Activated CD4-positive, alpha-beta T cell treated with anti-CD3 and anti-CD28 coated beads, Interleukin-2, amount 10 ng/mL, durations not matched to agents 7 days and 5 days (primary cell): ENCODE measurements around the gene BAHCC1. TPM values are rescaled to one million over a fixed set of nuclear protein-coding genes. Genes with fewer than 3 reads are reported as not detected.

Experiments
- CTCF ChIA-PET: fragments of 350-600 bp; sonication (Branson Sonifier 250); formaldehyde crosslinking; loops from one replicate; lab custom pipeline; 2021; ENCODE audit warnings: antibody characterized with exemption; lab: Charles Lee
- POLR2A ChIA-PET: fragments of 350-600 bp; sonication (Branson Sonifier 250); formaldehyde crosslinking; loops from one replicate; lab custom pipeline; 2021; ENCODE audit warnings: antibody characterized with exemption; lab: Charles Lee
- DNase-seq: peaks from one replicate; pipeline ENCODE4 v3.0.0-alpha.2; 2020
- H3K27ac Mint-ChIP-seq: one replicate; pipeline ENCODE4 v1.8.0; 2021; ENCODE audit warnings: mild to moderate bottlenecking, moderate library complexity, mixed read lengths
- H3K27me3 Mint-ChIP-seq: one replicate; pipeline ENCODE4 v1.8.0; 2021; ENCODE audit warnings: mixed read lengths
- H3K36me3 Mint-ChIP-seq: one replicate; pipeline ENCODE4 v1.8.0; 2021; ENCODE audit warnings: low read depth, mixed read lengths
- H3K4me1 Mint-ChIP-seq: one replicate; pipeline ENCODE4 v1.8.0; 2021; ENCODE audit warnings: mixed read lengths
- H3K4me3 Mint-ChIP-seq: one replicate; pipeline ENCODE4 v1.8.0; 2021; ENCODE audit warnings: mild to moderate bottlenecking, moderate library complexity, mixed read lengths
- H3K9me3 Mint-ChIP-seq: one replicate; pipeline ENCODE4 v1.8.0; 2021; ENCODE audit warnings: mixed read lengths
- total RNA-seq, 2 experiments: library from RNA; stranded (reverse); gene quantifications; one replicate each; pipeline ENCODE4 v1.2.3, GENCODE V29; 2021

BAHCC1 gene
- total RNA-seq, 2 experiments from 2014 or later = not detected

DNA sequence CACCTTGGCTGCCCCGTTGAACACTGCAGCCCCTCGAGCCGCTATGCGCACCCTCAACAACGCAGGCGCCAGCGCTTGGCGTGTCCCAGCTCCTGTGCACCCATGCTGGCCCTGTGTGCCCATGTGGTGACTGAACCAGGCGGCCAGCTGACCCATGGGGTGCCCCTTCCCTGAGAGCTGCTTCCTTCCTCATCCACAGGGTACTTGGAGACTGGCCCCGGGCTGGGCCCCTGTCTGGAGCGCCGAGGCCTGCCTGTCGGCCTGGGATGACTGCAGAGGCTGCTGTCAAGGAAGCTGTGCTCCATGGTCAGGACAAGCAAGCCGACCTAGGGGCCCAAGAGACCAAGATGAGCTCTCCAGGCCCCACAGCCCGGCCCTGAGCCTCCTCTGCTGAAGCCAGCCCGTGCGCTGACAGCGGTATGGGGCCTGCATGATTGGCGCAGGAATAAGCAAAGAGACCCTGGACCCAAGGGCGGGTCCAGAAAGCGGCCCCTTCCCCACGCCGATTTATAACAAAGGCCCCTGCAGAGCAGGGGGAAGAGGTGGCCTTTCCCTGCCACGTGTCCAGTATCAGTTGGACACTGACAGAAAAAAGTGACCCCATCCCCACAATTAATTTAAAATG lies 21.6 kb upstream of the BAHCC1 start:
- ChIA-PET POLR2A (no interaction called here), CTCF (interaction anchor here (1.3 kb wide), 1 partner anchor 12 kb away, joined by 3 read pairs; no protein-coding TSS in a partner anchor)
- no peak for DNase-seq
- no peaks in the 10 kb centered on the region for H3K9me3 Mint-ChIP-seq
- H3K4me1 Mint-ChIP-seq = no peaks in the 10 kb centered on the region
- no peaks in the 10 kb centered on the region for H3K36me3 Mint-ChIP-seq
- no peak overlapping the region for H3K27ac Mint-ChIP-seq
- H3K4me3 Mint-ChIP-seq = no peak overlapping the region
- H3K27me3 Mint-ChIP-seq = no peaks in the 10 kb centered on the region

DNA sequence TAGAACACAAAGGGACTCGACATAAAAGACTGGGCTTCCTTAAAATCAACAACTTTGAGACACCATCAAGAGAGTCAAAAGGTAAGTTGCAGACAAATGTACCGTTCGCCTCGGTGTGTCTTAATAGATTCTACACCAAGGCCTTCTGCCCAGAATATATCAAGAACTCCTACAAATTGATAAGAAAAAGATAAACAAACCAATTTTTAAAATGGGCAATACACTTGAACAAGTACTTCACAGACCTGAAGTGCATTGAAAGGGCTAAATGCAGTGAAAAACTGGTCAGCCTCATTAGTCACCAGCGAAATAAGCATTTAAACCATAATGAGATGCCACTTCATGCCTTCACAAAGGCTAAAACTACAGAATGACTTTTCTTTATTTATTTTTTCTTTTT lies 20.4 kb upstream of the BAHCC1 start:
- Mint-ChIP-seq H3K27me3 (no peaks in the 10 kb centered on the region), H3K27ac (no peak overlapping the region), H3K4me3 (no peak overlapping the region), H3K9me3 (no peaks in the 10 kb centered on the region), H3K36me3 (no peaks in the 10 kb centered on the region), H3K4me1 (no peaks in the 10 kb centered on the region)
- CTCF ChIA-PET = no interaction called here
- POLR2A ChIA-PET = no interaction called here
- no peak for DNase-seq

DNA sequence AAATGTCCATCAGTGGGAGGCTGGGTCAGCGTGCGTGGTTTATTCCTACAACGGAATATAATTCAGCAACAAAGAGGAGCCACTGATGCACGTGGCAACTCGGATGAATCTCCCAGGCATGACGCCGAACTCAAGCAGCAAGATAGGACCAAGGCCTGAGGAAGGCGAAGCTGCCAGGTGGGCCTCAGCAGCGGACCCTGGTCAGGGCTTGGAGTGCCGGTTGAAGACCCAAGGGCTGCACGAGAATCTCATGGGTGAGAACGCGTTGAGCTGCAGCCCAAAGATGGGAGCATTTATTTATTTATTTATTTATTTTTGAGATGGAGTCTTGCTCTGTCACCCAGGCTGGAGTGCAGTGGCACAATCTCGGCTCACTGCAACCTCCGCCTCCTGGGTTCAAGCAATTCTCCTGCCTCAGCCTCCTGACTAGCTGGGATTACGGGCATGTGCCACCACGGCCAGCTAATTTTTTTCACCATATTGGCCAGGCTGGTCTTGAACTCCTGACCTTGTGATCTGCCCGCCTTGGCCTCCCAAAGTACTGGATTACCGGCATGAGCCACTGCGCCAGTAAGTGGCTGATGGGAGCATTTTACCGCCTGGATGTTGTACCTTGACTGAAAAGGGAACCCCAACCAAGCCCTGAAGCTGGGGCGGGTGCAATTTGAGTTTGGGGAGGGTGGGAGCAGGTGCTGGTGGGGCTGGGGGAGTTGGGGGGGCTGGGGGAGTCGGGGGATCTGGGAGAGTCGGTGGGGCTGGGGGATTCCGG lies 18.1 kb upstream of the BAHCC1 start:
- no peak overlapping the region for H3K4me3 Mint-ChIP-seq
- no peaks in the 10 kb centered on the region for H3K27me3 Mint-ChIP-seq
- CTCF ChIA-PET = no interaction called here
- H3K36me3 Mint-ChIP-seq = no peaks in the 10 kb centered on the region
- DNase-seq = no peak
- H3K4me1 Mint-ChIP-seq = no peaks in the 10 kb centered on the region
- H3K9me3 Mint-ChIP-seq = no peaks in the 10 kb centered on the region
- H3K27ac Mint-ChIP-seq = no peak overlapping the region
- POLR2A ChIA-PET = no interaction called here

DNA sequence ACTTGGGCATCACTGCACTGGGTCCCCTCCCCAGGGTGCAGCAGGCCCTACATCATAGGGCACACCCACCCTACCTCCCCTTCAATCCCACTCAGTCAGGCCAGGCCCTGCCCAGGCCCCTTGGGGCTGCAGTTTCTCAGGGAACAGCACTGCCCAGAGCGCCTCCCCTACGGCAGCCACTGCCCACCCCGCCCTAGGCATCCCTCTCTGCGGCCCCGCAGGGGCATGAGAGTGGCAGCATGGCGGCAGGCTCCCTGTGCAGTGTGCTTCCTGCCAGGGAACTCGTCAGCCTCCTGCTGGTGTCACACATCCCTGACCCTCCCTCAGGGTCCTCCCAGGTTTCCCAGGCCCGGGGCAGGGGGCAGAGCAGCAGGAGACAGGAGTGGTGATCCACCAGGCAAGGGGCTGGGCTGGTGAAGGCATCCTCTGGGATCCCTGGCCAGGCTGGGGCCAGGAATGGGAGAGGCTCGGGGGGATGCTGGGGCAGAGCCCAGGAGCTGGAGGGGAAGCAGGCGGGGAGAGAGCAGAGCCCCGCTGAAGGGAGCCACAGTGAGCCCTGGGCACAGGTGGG lies 16.2 kb upstream of the BAHCC1 start:
- DNase-seq = no peak
- no peaks in the 10 kb centered on the region for H3K36me3 Mint-ChIP-seq
- H3K9me3 Mint-ChIP-seq = no peaks in the 10 kb centered on the region
- no peaks in the 10 kb centered on the region for H3K4me1 Mint-ChIP-seq
- H3K27ac Mint-ChIP-seq = no peak overlapping the region
- H3K27me3 Mint-ChIP-seq = no peaks in the 10 kb centered on the region
- H3K4me3 Mint-ChIP-seq = no peak overlapping the region
- ChIA-PET POLR2A (no interaction called here), CTCF (interaction anchor here (1.0 kb wide), 1 partner anchor 33 kb away, joined by 5 read pairs; no protein-coding TSS in a partner anchor)

DNA sequence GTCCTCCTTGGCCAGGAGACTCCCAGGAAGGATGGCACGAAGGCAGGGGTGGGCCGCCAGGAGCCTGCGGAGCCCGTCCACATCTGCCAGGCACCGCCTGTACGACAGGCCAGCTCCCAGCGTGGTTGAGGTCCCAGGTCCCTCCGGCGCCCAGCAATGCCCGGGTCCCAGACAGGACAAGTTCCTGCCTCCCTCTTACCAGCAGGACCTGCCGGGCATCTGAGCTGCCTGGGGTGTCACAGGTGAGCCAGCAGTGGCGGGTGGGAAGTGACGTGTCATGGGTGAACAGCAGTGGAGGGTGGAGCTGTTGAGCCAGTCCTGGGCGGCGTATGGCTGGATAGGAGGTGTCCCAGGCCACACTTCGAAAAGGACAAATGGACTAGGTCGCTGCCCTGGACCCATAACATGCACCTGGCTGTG lies 15.7 kb upstream of the BAHCC1 start:
- DNase-seq = no peak
- Mint-ChIP-seq H3K36me3 (no peaks in the 10 kb centered on the region), H3K4me1 (no peaks in the 10 kb centered on the region), H3K27ac (no peak overlapping the region), H3K4me3 (no peak overlapping the region), H3K27me3 (peaks cover 2% of the 10 kb centered on the region), H3K9me3 (no peaks in the 10 kb centered on the region)
- CTCF ChIA-PET = interaction anchor here (1.0 kb wide), 1 partner anchor 32 kb away, joined by 5 read pairs; no protein-coding TSS in a partner anchor
- POLR2A ChIA-PET = no interaction called here

DNA sequence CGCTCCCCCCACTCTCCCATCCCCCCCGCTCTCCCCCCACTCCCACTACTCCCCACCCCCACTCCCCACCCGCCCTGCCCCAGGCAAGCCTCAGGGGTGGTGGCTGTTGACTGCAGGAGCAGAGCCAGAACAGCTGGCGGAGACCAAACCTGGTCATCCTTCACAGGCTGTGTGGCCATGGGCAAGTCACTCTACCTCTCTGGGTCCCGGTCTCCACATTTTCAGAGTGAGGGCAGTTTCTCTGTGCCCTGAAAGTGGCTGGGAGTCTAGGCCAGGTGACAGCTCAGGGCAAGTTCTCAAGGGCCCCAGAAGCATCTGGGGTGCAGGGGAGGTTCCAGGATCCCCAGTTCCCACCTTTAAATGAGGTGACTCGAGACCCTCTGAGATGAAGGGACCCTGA lies 15.1 kb upstream of the BAHCC1 start:
- Mint-ChIP-seq H3K27me3 (peaks cover 5% of the 10 kb centered on the region), H3K4me1 (no peaks in the 10 kb centered on the region), H3K9me3 (no peaks in the 10 kb centered on the region), H3K4me3 (no peak overlapping the region), H3K27ac (no peak overlapping the region), H3K36me3 (no peaks in the 10 kb centered on the region)
- POLR2A ChIA-PET = no interaction called here
- CTCF ChIA-PET = interaction anchor here (1.0 kb wide), 1 partner anchor 31 kb away, joined by 5 read pairs; no protein-coding TSS in a partner anchor
- DNase-seq = no peak

DNA sequence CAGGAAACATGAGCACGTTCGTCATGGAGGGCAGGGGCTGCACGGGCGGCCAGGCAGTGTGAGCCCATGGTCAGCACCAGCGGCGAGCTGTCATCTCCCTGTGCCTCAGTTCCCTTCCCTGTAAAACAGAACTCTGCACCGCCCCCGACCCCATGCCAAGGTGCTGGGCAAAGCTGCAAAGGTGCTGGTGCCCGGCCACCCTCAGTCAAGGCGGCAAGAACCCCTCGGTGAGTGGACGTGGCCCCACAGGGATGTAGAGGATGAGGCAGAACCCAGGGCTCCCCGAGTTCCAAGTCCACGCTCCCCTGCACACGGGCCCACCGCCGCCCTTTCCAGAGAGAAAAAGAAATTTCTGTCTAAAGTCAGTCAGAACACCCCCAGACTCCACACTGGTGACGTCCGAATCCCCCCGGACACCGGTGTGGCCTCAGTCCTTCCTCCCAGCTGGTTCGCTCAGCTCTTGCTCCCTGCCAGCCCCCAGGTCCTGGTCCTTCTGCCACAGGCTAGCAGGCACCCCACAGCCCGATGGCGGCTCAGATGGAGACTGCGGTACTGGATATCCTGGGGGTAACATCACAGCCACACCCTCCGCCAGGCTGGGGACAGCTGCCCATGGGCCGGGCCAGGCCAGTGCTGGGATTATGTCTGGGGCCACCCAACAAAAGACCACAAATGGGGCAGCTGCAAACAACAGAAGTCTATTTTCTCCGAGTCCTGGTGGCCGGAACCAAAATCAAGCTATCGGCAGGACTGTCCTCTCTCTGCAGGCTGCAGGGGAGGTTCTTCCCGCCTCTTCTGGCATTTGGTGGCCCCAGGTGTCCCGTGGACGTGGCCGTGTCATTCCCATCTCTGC lies 14.4 kb upstream of the BAHCC1 start:
- Mint-ChIP-seq H3K36me3 (no peaks in the 10 kb centered on the region), H3K27me3 (peaks cover 13% of the 10 kb centered on the region), H3K9me3 (no peaks in the 10 kb centered on the region), H3K4me1 (no peaks in the 10 kb centered on the region), H3K27ac (no peak overlapping the region), H3K4me3 (no peak overlapping the region)
- ChIA-PET CTCF (no interaction called here), POLR2A (no interaction called here)
- no peak for DNase-seq

DNA sequence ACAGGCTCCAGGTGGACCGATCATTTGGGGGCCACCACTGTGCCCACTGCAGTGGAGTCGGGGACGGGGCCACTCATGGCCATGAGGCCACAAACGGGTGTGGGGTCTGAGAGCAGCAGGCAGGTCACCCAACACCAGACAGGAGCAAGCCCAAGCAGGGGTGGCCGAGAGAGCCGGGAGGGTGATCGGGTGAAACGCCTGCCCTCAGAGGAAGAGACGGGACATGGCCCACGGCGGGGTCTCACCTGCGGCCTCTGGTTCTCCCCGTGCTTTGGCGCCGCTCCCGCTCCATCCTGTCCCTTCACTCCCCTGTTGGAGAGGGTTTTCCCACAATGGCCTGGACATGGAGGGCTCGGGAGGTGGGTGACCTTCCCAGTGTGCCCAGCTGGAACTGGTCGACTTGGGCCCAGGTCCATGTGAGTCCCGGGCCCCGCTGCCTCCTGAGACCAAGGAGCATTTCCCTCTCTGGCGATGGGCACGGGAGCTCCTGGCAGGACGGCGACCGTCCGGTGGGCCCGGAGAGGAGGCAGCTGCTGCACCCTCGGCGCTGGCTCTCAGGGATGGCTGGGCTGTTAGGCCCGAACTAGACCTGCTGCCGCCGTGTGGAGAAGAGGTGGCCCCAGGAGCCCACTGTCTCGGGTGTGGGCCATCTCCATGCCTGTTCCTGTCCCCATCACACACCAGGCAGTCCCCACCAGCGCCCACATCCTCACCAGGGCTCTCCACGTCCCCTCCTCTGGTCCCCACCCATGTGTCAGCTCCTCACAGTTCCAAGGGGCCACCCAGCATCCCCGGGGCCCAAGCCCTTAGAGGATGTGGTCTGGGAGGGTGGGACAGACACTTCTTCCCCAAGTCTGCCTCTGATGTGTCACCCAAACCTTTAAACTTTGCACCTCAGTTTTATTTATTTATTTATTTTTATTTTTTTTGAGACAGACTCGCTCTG lies 13.4 kb upstream of the BAHCC1 start:
- ChIA-PET POLR2A (no interaction called here), CTCF (no interaction called here)
- no peaks in the 10 kb centered on the region for H3K36me3 Mint-ChIP-seq
- H3K9me3 Mint-ChIP-seq = no peaks in the 10 kb centered on the region
- no peaks in the 10 kb centered on the region for H3K4me1 Mint-ChIP-seq
- H3K27ac Mint-ChIP-seq = no peak overlapping the region
- peaks cover 18% of the 10 kb centered on the region for H3K27me3 Mint-ChIP-seq
- DNase-seq = no peak
- no peak overlapping the region for H3K4me3 Mint-ChIP-seq

DNA sequence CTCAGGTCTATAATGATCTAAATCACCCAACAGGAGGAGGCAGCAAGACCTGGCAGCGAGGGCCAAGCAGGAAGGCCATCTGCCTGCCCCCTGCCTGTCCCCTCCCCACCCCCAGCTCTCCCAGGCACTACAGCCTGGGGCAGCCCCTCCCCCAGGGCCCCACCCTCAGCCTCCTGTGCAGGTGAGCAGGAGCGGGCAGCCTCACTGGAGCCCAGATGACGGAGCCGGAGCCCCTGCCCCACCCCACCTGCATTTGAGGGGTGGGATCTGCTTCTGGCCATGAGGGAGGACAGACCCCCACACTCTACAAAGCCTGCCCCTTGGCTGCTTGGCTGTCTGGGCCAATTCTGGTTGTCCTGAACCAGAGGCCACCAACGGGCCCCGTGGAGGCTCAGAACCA lies 12.4 kb upstream of the BAHCC1 start:
- ChIA-PET POLR2A (no interaction called here), CTCF (no interaction called here)
- H3K4me1 Mint-ChIP-seq = no peaks in the 10 kb centered on the region
- no peak for DNase-seq
- no peaks in the 10 kb centered on the region for H3K36me3 Mint-ChIP-seq
- no peaks in the 10 kb centered on the region for H3K9me3 Mint-ChIP-seq
- H3K4me3 Mint-ChIP-seq = no peak overlapping the region
- H3K27ac Mint-ChIP-seq = no peak overlapping the region
- H3K27me3 Mint-ChIP-seq = peaks cover 22% of the 10 kb centered on the region

DNA sequence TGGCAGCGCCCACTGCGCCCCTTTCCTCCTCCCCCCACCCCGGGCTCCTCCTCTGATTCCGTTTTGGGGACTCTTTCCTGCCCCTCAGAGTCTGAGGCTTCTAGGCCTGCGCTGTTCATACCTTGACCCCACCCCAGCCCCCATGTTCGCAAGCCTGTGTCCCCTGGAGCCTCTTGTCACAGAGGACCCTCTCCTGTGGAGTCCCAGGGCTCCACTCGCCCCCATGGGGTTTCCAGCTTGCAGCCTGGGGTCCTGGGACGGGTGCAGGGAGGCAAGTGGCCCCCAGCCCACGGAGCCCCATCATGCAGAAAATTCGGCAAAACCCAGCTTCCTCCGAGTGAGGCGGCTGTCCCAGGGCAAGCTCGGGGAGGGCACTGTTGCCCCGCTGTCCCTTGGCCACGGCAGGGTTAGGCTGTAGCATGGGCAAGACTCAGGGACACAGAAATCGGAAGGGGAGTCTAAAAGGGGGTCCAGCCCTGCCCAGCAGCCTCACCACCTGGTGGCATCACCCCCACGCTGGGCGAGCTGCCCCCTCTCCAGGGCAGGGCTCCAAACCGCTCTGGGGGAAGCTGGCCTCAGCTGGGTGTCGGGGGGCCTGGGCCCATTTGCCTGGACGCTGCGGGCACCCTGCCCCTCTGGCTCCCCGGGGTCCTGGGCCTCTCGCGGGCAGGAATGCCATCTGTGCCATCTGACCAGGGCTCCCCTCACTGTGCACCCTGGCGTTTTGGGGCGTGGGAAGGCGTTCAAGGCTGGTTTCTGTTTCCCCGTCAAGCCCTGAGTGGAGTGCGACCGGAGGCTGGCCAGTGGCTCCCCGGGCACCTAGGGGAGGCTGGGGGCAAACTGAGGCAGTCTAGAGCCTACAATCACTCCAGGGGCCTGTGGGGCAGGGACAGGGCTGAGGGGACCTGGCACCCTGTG lies 11.5 kb upstream of the BAHCC1 start:
- ChIA-PET CTCF (no interaction called here), POLR2A (no interaction called here)
- Mint-ChIP-seq H3K4me1 (no peaks in the 10 kb centered on the region), H3K9me3 (no peaks in the 10 kb centered on the region), H3K4me3 (no peak overlapping the region), H3K36me3 (no peaks in the 10 kb centered on the region), H3K27ac (no peak overlapping the region), H3K27me3 (peaks cover 29% of the 10 kb centered on the region)
- no peak for DNase-seq

DNA sequence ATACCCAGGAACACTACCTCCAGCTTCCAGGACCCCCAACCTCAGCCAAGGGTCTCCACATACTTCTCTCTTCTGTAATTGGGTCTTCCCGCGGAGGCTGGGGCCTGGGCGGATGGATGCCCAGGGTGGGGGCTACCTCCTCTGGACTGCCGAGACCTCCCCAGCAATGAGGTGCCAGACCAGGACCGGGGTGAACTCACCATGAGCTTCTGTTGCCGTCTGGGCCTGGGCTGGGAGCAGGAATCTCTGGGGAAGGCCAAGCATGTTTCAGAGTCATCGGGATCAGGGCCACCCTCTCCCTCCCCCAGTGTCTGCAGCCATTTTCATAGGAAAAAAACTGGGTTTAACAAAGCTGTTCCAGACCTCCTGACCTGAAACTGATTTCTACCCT lies 10.3 kb upstream of the BAHCC1 start:
- no peaks in the 10 kb centered on the region for H3K4me1 Mint-ChIP-seq
- no peaks in the 10 kb centered on the region for H3K36me3 Mint-ChIP-seq
- no peak overlapping the region for H3K4me3 Mint-ChIP-seq
- H3K27ac Mint-ChIP-seq = no peak overlapping the region
- H3K9me3 Mint-ChIP-seq = no peaks in the 10 kb centered on the region
- ChIA-PET POLR2A (no interaction called here), CTCF (interaction anchor here (1.2 kb wide), 1 partner anchor 11 kb away, joined by 3 read pairs; no protein-coding TSS in a partner anchor)
- peaks cover 36% of the 10 kb centered on the region for H3K27me3 Mint-ChIP-seq
- DNase-seq = no peak
